ENCODE measurements around the gene ZNF615. TPM values are rescaled to one million over a fixed set of nuclear protein-coding genes. Genes with fewer than 3 reads are reported as not detected.
"Not testable (repeated sequence)": the region's sequence is repeated elsewhere in the genome, so short reads cannot be mapped to it uniquely, and the experiment has no call there.

Gene ZNF615
- total RNA-seq, 1 donor from 2014 or later = 13.5 TPM

- Mint-ChIP-seq H3K27me3 (ENCODE audit: unreplicated experiment) (no peaks in the 10 kb centered on the region), H3K4me1 (ENCODE audit: unreplicated experiment) (no peaks in the 10 kb centered on the region), H3K36me3 (ENCODE audit: low read depth, unreplicated experiment) (peaks cover 76% of the 10 kb centered on the region), H3K27ac (ENCODE audit: unreplicated experiment) (no peak overlapping the region), H3K4me3 (ENCODE audit: unreplicated experiment) (peak overlapping the region; percentile 18), H3K9me3 (ENCODE audit: unreplicated experiment) (peaks cover 53% of the 10 kb centered on the region)
- no peak for TF ChIP-seq CTCF (IDR thresholded peaks at IDR 0.05; ENCODE audit: unreplicated experiment)
- DNase-seq (ENCODE audit: low spot score) = no peak
These were observed 37.3 kb downstream of the ZNF615 start for GRCh38 chr19:51970718-51971117.

- DNase-seq (ENCODE audit: low spot score) = no peak
- H3K4me1 Mint-ChIP-seq (ENCODE audit: unreplicated experiment) = peaks cover 7% of the 10 kb centered on the region
- H3K36me3 Mint-ChIP-seq (ENCODE audit: low read depth, unreplicated experiment) = peaks cover 78% of the 10 kb centered on the region
These were observed 42.4 kb downstream of the ZNF615 start for GRCh38 chr19:51965583-51965982.

GRCh38 chr19:51960621-51961233 lies 47.3 kb downstream of the ZNF615 start:
- H3K36me3 Mint-ChIP-seq (ENCODE audit: low read depth, unreplicated experiment) = peaks cover 51% of the 10 kb centered on the region
- DNase-seq (ENCODE audit: low spot score) = not testable (repeated sequence)

More at GRCh38 chr19:51965583-51965982, 42.4 kb downstream of the ZNF615 start:
- Mint-ChIP-seq H3K4me3 (ENCODE audit: unreplicated experiment) (peak overlapping the region; percentile 61), H3K27ac (ENCODE audit: unreplicated experiment) (no peak overlapping the region), H3K27me3 (ENCODE audit: unreplicated experiment) (no peaks in the 10 kb centered on the region), H3K9me3 (ENCODE audit: unreplicated experiment) (peaks cover 26% of the 10 kb centered on the region)
- TF ChIP-seq CTCF (IDR thresholded peaks at IDR 0.05; ENCODE audit: unreplicated experiment) = no peak

GRCh38 chr19:51959791-51960190 lies 48.2 kb downstream of the ZNF615 start:
- Mint-ChIP-seq H3K27ac (ENCODE audit: unreplicated experiment) (no peak overlapping the region), H3K4me3 (ENCODE audit: unreplicated experiment) (no peak overlapping the region), H3K9me3 (ENCODE audit: unreplicated experiment) (peaks cover 12% of the 10 kb centered on the region), H3K36me3 (ENCODE audit: low read depth, unreplicated experiment) (peaks cover 46% of the 10 kb centered on the region), H3K4me1 (ENCODE audit: unreplicated experiment) (peaks cover 16% of the 10 kb centered on the region), H3K27me3 (ENCODE audit: unreplicated experiment) (no peaks in the 10 kb centered on the region)
- DNase-seq (ENCODE audit: low spot score) = no peak
- TF ChIP-seq CTCF (IDR thresholded peaks at IDR 0.05; ENCODE audit: unreplicated experiment) = no peak

More at GRCh38 chr19:51960621-51961233, 47.3 kb downstream of the ZNF615 start:
- peaks cover 17% of the 10 kb centered on the region for H3K9me3 Mint-ChIP-seq (ENCODE audit: unreplicated experiment)
- H3K4me1 Mint-ChIP-seq (ENCODE audit: unreplicated experiment) = peaks cover 16% of the 10 kb centered on the region
- H3K4me3 Mint-ChIP-seq (ENCODE audit: unreplicated experiment); H3K27me3 Mint-ChIP-seq (ENCODE audit: unreplicated experiment): not testable (repeated sequence)
- peak overlapping the region; percentile 38 for H3K27ac Mint-ChIP-seq (ENCODE audit: unreplicated experiment)

- DNase-seq (ENCODE audit: low spot score); H3K27ac Mint-ChIP-seq (ENCODE audit: unreplicated experiment); H3K27me3 Mint-ChIP-seq (ENCODE audit: unreplicated experiment); H3K4me3 Mint-ChIP-seq (ENCODE audit: unreplicated experiment): not testable (repeated sequence)
- H3K4me1 Mint-ChIP-seq (ENCODE audit: unreplicated experiment) = peaks cover 16% of the 10 kb centered on the region
- peaks cover 36% of the 10 kb centered on the region for H3K36me3 Mint-ChIP-seq (ENCODE audit: low read depth, unreplicated experiment)
- peaks cover 17% of the 10 kb centered on the region for H3K9me3 Mint-ChIP-seq (ENCODE audit: unreplicated experiment)
These were observed 50.2 kb downstream of the ZNF615 start for GRCh38 chr19:51957846-51958245.

- Mint-ChIP-seq H3K4me3 (ENCODE audit: unreplicated experiment) (peak overlapping the region; percentile 26), H3K4me1 (ENCODE audit: unreplicated experiment) (no peaks in the 10 kb centered on the region), H3K9me3 (ENCODE audit: unreplicated experiment) (peaks cover 49% of the 10 kb centered on the region), H3K36me3 (ENCODE audit: low read depth, unreplicated experiment) (peaks cover 63% of the 10 kb centered on the region), H3K27me3 (ENCODE audit: unreplicated experiment) (peaks cover 3% of the 10 kb centered on the region), H3K27ac (ENCODE audit: unreplicated experiment) (no peak overlapping the region)
- no peak for DNase-seq (ENCODE audit: low spot score)
- no peak for TF ChIP-seq CTCF (IDR thresholded peaks at IDR 0.05; ENCODE audit: unreplicated experiment)
These were observed 59.0 kb downstream of the ZNF615 start for GRCh38 chr19:51948975-51949374.
